Hindlimb muscle (tissue), 1 donor: ENCODE data around the gene ATP13A1. TPM values are rescaled to one million over a fixed set of nuclear protein-coding genes. Genes with fewer than 3 reads are reported as not detected.

Experiments used
- DNase-seq: peaks from one replicate; pipeline ENCODE4 v3.0.0-alpha.2; 2013
- polyA plus RNA-seq: library from polyadenylated mRNA; unstranded; fragments of 120-200 nt; gene quantifications from one replicate; pipeline ENCODE4 v1.2.1, GENCODE V29; 2013; ENCODE audit not compliant: insufficient read length

ATP13A1 gene
- polyA plus RNA-seq, 1 donor: 36.3 TPM

- no peak for DNase-seq
These were observed 20.8 kb downstream of the ATP13A1 start for GRCh38 chr19:19642506-19643157.

- no peak for DNase-seq
These were observed 25.8 kb downstream of the ATP13A1 start for GRCh38 chr19:19637523-19638251.

- DNase-seq: no peak
These were observed 26.3 kb downstream of the ATP13A1 start for GRCh38 chr19:19637186-19637522.

GRCh38 chr19:19636573-19637185, 26.8 kb downstream of the ATP13A1 start:
- no peak for DNase-seq

GRCh38 chr19:19635313-19635702, 28.2 kb downstream of the ATP13A1 start:
- no peak for DNase-seq

GRCh38 chr19:19634516-19635312, 28.8 kb downstream of the ATP13A1 start:
- DNase-seq: no peak

- DNase-seq: no peak
These were observed 29.6 kb downstream of the ATP13A1 start for GRCh38 chr19:19633711-19634515.

GRCh38 chr19:19632661-19633060, 30.8 kb downstream of the ATP13A1 start:
- no peak for DNase-seq

- DNase-seq: no peak
These were observed 32.1 kb downstream of the ATP13A1 start for GRCh38 chr19:19631346-19631745.

GRCh38 chr19:19630426-19630825, 33.0 kb downstream of the ATP13A1 start:
- no peak for DNase-seq

GRCh38 chr19:19630062-19630414, 33.4 kb downstream of the ATP13A1 start:
- no peak for DNase-seq

- DNase-seq: no peak
These were observed 34.9 kb downstream of the ATP13A1 start for GRCh38 chr19:19628501-19629134.

GRCh38 chr19:19627621-19628500, 35.6 kb downstream of the ATP13A1 start, which contains the start of gene LPAR2:
LPAR2 (minus strand) TSS chr19:19628220; CDS start chr19:19627275, 945 bp downstream.
- no peak for DNase-seq

GRCh38 chr19:19626516-19627472, 36.7 kb downstream of the ATP13A1 start:
- no peak for DNase-seq

- no peak for DNase-seq
These were observed 39.4 kb downstream of the ATP13A1 start for GRCh38 chr19:19624032-19624570.

- no peak for DNase-seq
These were observed 40.1 kb downstream of the ATP13A1 start for GRCh38 chr19:19623383-19623782.

GRCh38 chr19:19619849-19620210, 43.6 kb downstream of the ATP13A1 start:
- no peak for DNase-seq

- DNase-seq: no peak
These were observed 44.2 kb downstream of the ATP13A1 start for GRCh38 chr19:19619181-19619848.
